Tibial artery (tissue), 4 donors: Measurements from ENCODE around the gene ZMYND12.

Experiments used
- DNase-seq, 2 donors: peaks; one replicate each; pipeline ENCODE4 v3.0.0-alpha.2; 2019
- H3K27ac ChIP-seq, 2 donors: fragments of 200-600 bp; sonication (generic) in 1 of 2; 1 replicate in 1 of 2; 2 replicates in 1 of 2; pipeline ENCODE4 v1.5.1; 2018 to 2019; ENCODE audit warnings: mild to moderate bottlenecking in 1 of 2
- H3K27me3 ChIP-seq, 2 donors: fragments of 200-600 bp; sonication (generic) in 1 of 2; one replicate each; pipeline versions ENCODE4 v1.5.1 to v1.6.0; 2016 to 2019
- H3K36me3 ChIP-seq, 3 donors: fragments of 200-600 bp; sonication (generic) in 2 of 3; one replicate each; pipeline ENCODE4 v1.5.1; 2016 to 2019; ENCODE audit warnings: mild to moderate bottlenecking in 2 of 3
- H3K4me1 ChIP-seq, 4 donors: fragments of 200-600 bp; sonication (generic) in 2 of 4; 1 replicate in 3 of 4; 2 replicates in 1 of 4; pipeline ENCODE4 v1.5.1; 2016 to 2019
- H3K4me3 ChIP-seq, 2 donors: fragments of 200-600 bp; sonication (generic) in 1 of 2; 1 replicate in 1 of 2; 2 replicates in 1 of 2; pipeline ENCODE4 v1.5.1; 2018 to 2019; ENCODE audit warnings: mild to moderate bottlenecking in 2 of 2
- H3K9me3 ChIP-seq, 3 donors: fragments of 200-600 bp; sonication (generic) in 1 of 3; one replicate each; pipeline ENCODE4 v1.5.1; 2016 to 2019
- intact Hi-C: fragments of 100-400 bp; cut with DNase I; formaldehyde crosslinking; loops from one replicate; pipeline ENCODE4 v1.15.0; 2023; ENCODE audit warnings: low total_unique reads
- TF ChIP-seq, protein P1 (sequence below), 2 experiments: fragments of 200-600 bp in 1 of 2; fragments of 450-650 bp in 1 of 2; IDR thresholded peaks; one replicate each; pipeline ENCODE4 v1.5.1; 2017 to 2019; ENCODE audit warnings: antibody characterized with exemption in 2 of 2, mild to moderate bottlenecking in 1 of 2, moderate library complexity in 1 of 2

The ZMYND12 gene

DNA sequence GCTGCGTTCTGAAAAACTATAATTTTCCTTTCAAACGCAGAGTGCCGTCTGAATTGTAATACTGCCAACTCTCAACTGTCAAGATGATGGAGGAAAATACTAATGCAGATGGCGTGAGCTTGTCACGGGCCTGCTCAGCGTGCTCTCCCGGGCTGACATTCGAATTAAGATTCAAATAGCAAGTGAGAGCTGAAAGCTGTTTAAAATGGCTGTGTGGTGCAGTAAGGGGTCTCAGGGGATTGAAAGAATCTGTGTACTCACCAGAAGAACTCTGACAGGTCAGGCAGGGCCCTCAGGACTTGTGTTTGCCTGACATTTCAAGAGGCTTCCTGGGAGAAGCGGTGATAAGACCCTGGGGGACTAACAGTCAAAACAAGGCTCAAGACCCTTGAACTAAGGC lies 33.1 kb downstream of the ZMYND12 start:
- no peak for DNase-seq
- no peak overlapping the region for H3K4me3 ChIP-seq
- no peaks in the 10 kb centered on the region for H3K4me1 ChIP-seq
- intact Hi-C loops, result no loop called here
- H3K36me3 ChIP-seq, result no peaks in the 10 kb centered on the region
- H3K27ac ChIP-seq, result no peak overlapping the region
- TF ChIP-seq, protein P1, sequence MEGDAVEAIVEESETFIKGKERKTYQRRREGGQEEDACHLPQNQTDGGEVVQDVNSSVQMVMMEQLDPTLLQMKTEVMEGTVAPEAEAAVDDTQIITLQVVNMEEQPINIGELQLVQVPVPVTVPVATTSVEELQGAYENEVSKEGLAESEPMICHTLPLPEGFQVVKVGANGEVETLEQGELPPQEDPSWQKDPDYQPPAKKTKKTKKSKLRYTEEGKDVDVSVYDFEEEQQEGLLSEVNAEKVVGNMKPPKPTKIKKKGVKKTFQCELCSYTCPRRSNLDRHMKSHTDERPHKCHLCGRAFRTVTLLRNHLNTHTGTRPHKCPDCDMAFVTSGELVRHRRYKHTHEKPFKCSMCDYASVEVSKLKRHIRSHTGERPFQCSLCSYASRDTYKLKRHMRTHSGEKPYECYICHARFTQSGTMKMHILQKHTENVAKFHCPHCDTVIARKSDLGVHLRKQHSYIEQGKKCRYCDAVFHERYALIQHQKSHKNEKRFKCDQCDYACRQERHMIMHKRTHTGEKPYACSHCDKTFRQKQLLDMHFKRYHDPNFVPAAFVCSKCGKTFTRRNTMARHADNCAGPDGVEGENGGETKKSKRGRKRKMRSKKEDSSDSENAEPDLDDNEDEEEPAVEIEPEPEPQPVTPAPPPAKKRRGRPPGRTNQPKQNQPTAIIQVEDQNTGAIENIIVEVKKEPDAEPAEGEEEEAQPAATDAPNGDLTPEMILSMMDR (IDR thresholded peaks at IDR 0.05), result no peak
- no peaks in the 10 kb centered on the region for H3K9me3 ChIP-seq
- peaks cover 0 to 17% of the 10 kb centered on the region in 2 donors for H3K27me3 ChIP-seq

DNA sequence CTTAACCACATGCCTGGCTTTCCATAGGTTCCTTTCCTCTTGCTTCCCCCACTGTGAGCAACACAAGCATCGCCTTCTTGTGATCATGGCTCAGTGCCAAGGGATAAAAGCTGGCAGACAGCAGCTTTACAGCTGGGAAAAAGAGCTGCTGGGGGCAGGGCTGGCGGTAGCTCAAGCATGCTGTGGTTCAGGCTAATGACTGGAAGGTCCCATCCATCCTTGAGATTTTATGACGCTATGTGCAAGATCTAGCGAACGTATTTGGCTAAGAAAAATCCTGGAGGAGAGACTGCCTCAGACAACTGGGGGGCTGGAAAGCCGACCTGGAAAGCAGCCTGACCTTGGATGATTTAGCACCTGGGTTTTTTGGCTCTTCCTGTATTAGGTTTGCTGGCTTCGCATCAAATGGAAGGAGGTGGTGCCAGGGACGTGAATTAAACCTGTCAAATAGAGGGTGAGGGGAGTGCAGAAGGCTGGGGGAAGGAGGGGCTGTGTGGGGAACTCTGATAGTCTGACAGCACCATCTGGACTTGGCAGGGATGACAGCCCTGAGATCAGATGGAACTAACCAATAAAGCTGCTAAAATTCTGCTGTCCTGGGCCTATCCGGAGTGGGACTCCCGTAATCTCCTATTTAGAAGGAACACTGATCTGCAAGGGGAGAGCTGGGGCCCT lies 34.8 kb downstream of the ZMYND12 start:
- no peaks in the 10 kb centered on the region for H3K4me1 ChIP-seq
- H3K36me3 ChIP-seq, result no peaks in the 10 kb centered on the region
- no peak for DNase-seq
- intact Hi-C loops, result no loop called here
- TF ChIP-seq, protein P1 (IDR thresholded peaks at IDR 0.05), result no peak
- H3K4me3 ChIP-seq, result no peak overlapping the region
- H3K27ac ChIP-seq, result no peak overlapping the region
- peaks cover 0 to 17% of the 10 kb centered on the region in 2 donors for H3K27me3 ChIP-seq
- no peaks in the 10 kb centered on the region for H3K9me3 ChIP-seq

DNA sequence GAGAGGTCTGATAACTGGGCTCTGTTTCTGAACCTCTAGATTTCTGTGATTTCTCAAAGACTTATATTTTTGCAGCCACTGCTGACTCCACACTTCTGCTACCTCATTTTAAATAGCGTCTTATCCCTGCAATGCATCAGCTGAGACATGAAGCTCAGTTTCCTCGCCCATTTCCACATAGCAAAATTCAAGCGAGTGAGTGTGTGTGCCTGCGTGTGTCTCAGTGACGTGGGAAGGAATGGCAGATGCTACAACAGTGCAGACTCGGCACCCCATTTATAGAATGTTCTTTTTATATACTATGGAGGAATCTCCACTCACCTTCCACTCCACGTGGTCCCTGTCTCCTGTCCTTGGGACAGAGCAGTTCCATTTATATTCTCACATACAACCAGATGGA lies 35.7 kb downstream of the ZMYND12 start:
- H3K27ac ChIP-seq, result no peak overlapping the region
- TF ChIP-seq, protein P1 (IDR thresholded peaks at IDR 0.05), result no peak
- H3K9me3 ChIP-seq, result no peaks in the 10 kb centered on the region
- peaks cover 0 to 17% of the 10 kb centered on the region in 2 donors for H3K27me3 ChIP-seq
- no peaks in the 10 kb centered on the region for H3K36me3 ChIP-seq
- intact Hi-C loops, result no loop called here
- H3K4me1 ChIP-seq, result no peaks in the 10 kb centered on the region
- no peak overlapping the region for H3K4me3 ChIP-seq
- DNase-seq, result no peak

DNA sequence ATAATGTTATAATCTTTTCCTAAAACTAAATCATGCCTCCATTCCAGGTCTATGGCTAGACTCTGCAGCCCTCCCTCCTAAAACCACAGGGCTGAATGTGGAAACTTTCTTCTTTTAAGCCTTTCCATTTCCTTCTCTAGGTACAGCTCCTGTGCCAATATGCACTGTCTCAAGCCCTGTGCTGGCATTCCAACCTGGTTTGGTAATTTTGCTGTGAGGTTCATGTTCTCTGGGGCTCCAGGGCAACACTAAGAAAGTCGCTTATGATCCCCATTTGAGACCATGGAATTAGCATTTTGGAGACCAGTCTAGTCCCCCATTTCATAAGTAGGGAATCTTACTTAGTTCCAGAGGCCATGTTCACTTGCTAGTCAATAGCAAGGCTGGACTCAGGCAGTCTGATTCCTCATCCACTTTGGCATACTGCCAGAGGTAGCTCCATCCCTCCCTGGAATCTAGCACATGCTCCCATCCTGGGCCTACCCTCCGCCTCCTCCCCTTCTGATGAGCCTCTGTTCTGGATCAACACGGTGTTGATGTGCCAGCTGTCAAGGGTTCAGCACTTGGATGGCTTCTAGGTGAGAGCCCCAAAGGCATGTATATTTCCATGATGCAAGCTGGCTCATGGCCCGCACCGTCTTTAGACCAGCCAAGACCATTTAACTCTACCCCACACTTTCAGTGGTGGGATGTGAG lies 36.5 kb downstream of the ZMYND12 start:
- peaks cover 0 to 20% of the 10 kb centered on the region in 2 donors for H3K27me3 ChIP-seq
- no peak overlapping the region for H3K27ac ChIP-seq
- intact Hi-C loops, result no loop called here
- TF ChIP-seq, protein P1 (IDR thresholded peaks at IDR 0.05), result no peak
- H3K4me1 ChIP-seq, result no peaks in the 10 kb centered on the region
- no peaks in the 10 kb centered on the region for H3K9me3 ChIP-seq
- DNase-seq, result no peak
- no peak overlapping the region for H3K4me3 ChIP-seq
- no peaks in the 10 kb centered on the region for H3K36me3 ChIP-seq

DNA sequence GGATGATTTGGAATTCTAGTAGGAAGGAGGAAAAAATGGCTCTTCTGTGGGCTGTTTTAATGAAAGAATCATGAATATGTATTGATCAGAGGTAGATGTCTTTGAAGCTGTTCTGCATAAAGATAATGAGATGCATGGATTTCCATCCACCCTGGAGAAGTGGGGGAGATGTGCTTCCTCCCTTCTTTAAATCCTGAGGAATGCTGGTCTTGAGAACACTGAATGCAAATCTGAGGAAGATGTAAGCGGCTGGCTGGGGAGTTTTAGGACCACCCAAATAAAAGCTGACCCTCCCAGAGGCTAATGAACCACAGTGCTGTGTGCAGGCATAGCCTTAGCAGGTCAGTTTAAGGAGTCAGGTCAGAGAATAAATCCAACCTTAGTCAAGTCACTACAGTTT lies 37.3 kb downstream of the ZMYND12 start:
- intact Hi-C loops, result no loop called here
- TF ChIP-seq, protein P1 (IDR thresholded peaks at IDR 0.05), result no peak
- no peaks in the 10 kb centered on the region for H3K36me3 ChIP-seq
- peaks cover 0 to 26% of the 10 kb centered on the region in 2 donors for H3K27me3 ChIP-seq
- H3K9me3 ChIP-seq, result no peaks in the 10 kb centered on the region
- H3K4me3 ChIP-seq, result no peak overlapping the region
- no peak for DNase-seq
- no peak overlapping the region for H3K27ac ChIP-seq
- no peaks in the 10 kb centered on the region for H3K4me1 ChIP-seq
